HG02973 (cell line): ENCODE results near the gene ARRB2.
"Not testable (repeated sequence)": the region's sequence is repeated elsewhere in the genome, so short reads cannot be mapped to it uniquely, and the experiment has no call there.

Experiments used
- ATAC-seq: cut with Tn5 transposase; IDR thresholded peaks from one replicate; pipeline ENCODE4 v1.9.1; 2021; ENCODE audit warnings: moderate library complexity; ENCODE audit not compliant: unreplicated experiment

ARRB2 gene

GRCh38 chr17:4699401-4700056, 10.9 kb upstream of the ARRB2 start:
- ATAC-seq: not testable (repeated sequence)

GRCh38 chr17:4701116-4701515, 9.3 kb upstream of the ARRB2 start:
- ATAC-seq: no peak

- ATAC-seq: no peak
Observed at GRCh38 chr17:4703330-4703691, 7.1 kb upstream of the ARRB2 start.

GRCh38 chr17:4704574-4704907, 5.9 kb upstream of the ARRB2 start:
- not testable (repeated sequence) for ATAC-seq

DNA sequence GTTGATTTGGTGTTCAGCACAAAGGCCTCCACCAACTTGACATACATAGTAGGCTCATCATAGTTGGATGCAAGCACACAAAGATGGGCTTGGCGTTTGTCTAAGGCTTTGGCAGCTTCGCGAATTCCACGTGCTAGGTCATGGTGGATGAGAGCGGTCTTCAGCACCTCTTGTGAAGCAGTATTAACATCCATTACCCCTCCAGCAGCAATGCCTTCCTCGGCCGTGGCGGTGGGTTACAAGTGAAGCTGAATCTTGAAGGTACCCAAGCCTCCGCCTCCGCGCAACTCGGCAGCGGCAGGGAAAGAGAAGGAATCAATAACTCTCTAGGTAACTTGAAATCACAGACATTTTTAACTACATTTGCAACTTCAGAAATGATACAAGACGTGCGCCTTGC, 5.4 kb upstream of the ARRB2 start:
- no peak for ATAC-seq

- no peak for ATAC-seq
Observed at GRCh38 chr17:4706121-4706520, 4.3 kb upstream of the ARRB2 start.

DNA sequence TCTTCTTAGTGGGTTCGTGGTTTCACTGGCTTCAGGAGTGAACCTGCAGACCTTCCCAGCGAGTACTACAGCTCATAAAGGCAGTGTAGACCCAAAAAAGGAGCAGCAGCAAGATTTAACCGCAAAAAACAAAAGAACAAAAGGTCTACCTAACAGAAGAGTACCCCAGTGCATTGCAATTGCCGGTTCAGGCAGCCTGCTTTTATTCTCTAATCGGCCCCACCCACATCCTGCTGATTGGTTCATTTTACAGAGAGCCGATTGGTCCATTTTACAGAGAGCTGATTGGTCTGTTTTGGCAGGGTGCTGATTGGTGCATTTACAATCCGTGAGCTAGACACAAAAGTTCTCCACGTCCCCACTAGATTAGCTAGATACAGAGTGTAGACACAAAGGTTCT, 2.0 kb upstream of the ARRB2 start:
- ATAC-seq: no peak

GRCh38 chr17:4710693-4711634, 532 bp downstream of the ARRB2 start:
- ATAC-seq: no peak

- ATAC-seq: no peak
Observed at GRCh38 chr17:4711661-4712181, 1.3 kb downstream of the ARRB2 start.

DNA sequence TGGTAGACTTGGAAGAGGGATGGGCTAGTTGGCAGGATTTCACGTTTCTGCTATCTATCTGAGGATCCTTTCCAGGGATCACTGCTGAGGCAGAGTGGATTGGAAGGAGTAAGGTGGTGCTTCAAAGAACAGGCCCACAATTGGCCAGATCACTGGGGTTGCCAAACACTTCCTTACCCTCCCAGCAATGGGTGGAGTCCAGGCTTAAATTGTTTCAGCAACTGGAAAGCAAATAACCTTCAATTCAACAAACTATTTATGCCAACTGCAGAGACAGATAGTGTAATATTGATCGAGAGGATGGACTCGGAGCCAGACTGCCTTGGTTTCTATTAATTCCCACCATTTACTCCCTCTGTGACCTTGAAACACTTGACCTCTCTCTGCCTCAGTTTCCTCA, 2.1 kb downstream of the ARRB2 start:
- ATAC-seq: no peak

- ATAC-seq: not testable (repeated sequence)
Observed at GRCh38 chr17:4714340-4715062, 4.1 kb downstream of the ARRB2 start.

DNA sequence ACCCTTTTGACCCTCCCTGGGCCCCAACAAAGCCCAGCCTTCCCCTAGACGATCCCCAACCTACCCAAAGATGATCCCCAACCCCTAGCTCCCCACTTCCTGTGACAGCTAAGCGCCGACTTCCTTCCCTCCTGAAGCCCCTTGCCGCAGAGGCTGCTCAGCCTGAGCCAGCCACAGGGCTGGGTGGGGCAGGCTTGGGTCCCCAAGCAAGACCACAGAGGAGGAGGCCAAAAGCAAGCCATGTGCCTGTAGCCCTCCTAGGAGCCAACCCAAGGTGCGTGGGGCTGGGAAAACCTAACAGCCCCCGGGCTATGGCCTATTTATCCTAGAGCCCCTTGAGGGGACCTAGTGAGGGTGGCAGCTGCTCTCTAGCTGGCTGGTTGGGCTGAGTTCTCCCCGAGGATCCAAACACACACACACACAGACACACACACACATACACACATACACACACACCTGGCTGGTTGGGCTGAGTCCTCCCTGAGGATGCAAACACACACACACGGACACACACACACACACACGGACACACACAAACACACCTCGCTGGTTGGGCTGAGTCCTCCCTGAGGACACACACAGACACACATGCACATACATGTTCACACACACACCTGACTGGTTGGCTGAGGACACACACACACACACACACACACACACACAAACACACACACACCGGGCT, 4.8 kb downstream of the ARRB2 start:
- no peak for ATAC-seq

DNA sequence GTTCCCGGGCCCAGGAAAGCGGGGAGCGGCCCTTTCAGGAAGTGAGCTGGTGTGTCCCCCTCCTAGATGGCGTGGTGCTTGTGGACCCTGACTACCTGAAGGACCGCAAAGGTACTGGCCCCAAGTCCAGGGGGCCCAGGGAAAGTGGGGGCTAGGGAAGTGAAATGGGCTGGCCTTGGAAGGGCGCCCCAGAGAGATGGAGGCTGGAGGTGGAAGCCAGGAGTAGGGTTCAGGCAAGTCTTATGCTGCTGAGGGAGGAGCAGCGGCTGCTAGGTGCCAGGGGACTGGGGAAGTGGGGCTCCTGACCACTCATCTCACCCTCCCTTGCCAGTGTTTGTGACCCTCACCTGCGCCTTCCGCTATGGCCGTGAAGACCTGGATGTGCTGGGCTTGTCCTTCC, 5.6 kb downstream of the ARRB2 start:
- no peak for ATAC-seq

- ATAC-seq: no peak
Observed at GRCh38 chr17:4717791-4718190, 7.4 kb downstream of the ARRB2 start.

DNA sequence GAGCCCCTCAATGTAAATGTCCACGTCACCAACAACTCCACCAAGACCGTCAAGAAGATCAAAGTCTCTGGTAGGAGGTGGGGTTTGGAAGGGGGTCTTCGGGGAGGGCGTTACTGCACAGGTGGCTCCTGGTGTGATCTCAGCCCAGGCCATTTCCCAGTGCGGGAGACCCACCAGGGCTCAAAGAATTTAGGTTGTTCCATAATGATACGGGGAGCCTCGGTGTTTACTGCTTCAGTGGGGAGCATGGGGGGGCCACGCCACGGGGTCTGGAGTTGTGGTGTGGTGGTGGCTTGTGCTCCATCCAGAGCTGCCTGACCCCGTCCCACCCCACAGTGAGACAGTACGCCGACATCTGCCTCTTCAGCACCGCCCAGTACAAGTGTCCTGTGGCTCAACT, 7.8 kb downstream of the ARRB2 start:
- ATAC-seq: no peak

- no peak for ATAC-seq
Observed at GRCh38 chr17:4719146-4719545, 8.7 kb downstream of the ARRB2 start.

DNA sequence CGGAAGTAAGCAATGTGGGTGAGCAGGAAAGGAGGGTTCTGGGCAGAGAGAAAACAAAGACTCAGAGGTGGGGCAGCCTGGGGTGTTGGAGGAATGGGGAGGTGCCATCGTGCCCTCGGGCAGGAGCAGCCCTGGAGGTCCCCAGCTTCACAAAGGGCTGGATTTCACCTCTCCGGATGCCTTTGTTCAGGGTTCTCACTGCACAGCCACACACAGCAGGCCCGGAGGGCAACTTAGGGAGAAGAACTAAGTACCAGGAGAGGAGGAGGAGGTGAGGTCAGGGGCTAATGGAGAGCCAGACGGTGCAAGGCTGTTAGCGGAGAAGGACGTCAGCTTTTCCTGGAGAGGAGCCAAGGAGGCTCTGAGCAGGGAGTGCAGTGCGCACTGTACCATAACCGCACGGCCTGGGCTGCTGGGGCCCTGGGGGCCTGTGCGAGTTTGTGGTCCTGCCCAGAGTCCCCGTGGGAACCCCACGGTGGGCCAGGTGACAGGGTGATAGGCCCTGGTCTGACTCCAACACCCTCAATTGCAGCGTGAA, 9.3 kb downstream of the ARRB2 start:
- ATAC-seq: no peak

- ATAC-seq: no peak
Observed at GRCh38 chr17:4720787-4721186, 10.4 kb downstream of the ARRB2 start.

GRCh38 chr17:4721203-4722135, 11.0 kb downstream of the ARRB2 start:
- no peak for ATAC-seq
